Activated naive CD4-positive, alpha-beta T cell treated with anti-CD3 and anti-CD28 coated beads for 36 hours (primary cell): Measurements from ENCODE around the gene SLC4A3. TPM values are rescaled to one million over a fixed set of nuclear protein-coding genes. Genes with fewer than 3 reads are reported as not detected.

Experiments
- CTCF ChIA-PET: fragments of 350-600 bp; sonication (Branson Sonifier 250); formaldehyde crosslinking; loops from one replicate; lab custom pipeline; 2021; ENCODE audit warnings: antibody characterized with exemption; lab: Charles Lee
- DNase-seq: peaks from one replicate; pipeline ENCODE4 v3.0.0-alpha.2; 2020
- H3K27ac Mint-ChIP-seq: one replicate; pipeline ENCODE4 v1.8.0; 2021; ENCODE audit warnings: mild to moderate bottlenecking, mixed read lengths
- H3K27me3 Mint-ChIP-seq: one replicate; pipeline ENCODE4 v1.8.0; 2021; ENCODE audit warnings: low read depth, mixed read lengths
- H3K36me3 Mint-ChIP-seq: one replicate; pipeline ENCODE4 v1.8.0; 2021; ENCODE audit warnings: low read depth, mixed read lengths
- H3K4me1 Mint-ChIP-seq: one replicate; pipeline ENCODE4 v1.8.0; 2021; ENCODE audit warnings: low read depth, mixed read lengths
- H3K4me3 Mint-ChIP-seq: one replicate; pipeline ENCODE4 v1.8.0; 2021; ENCODE audit warnings: mild to moderate bottlenecking, moderate library complexity, mixed read lengths
- H3K9me3 Mint-ChIP-seq: one replicate; pipeline ENCODE4 v1.8.0; 2021; ENCODE audit warnings: mixed read lengths
- intact Hi-C: fragments of 100-400 bp; cut with micrococcal nuclease; formaldehyde crosslinking; loops from one replicate; pipeline ENCODE4 v1.15.1; 2023
- total RNA-seq, 2 experiments: library from RNA; stranded (reverse); gene quantifications; one replicate each; pipeline ENCODE4 v1.2.3, GENCODE V29; 2021

The SLC4A3 gene
- total RNA-seq, 2 experiments from 2014 or later = not detected

DNA sequence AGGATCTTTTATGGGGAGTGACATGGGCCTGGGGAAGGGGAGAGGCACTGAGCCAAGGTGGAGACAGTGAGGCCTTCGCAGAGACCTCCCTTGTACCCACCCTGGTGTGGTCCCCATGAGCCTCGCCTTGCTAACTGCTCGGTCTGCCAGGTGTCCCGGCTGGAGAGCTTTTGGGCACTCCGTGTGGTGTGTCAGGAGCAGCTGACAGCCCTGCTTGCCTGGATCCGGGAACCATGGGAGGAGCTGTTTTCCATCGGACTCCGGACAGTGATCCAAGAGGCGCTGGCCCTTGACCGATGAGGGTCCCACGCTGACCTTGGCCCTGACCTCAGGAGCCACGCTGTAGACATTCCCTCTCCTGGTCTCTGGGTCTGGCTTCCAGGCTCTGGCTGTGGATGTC is 11.5 kb upstream of the SLC4A3 start:
- peaks cover 10% of the 10 kb centered on the region for H3K4me1 Mint-ChIP-seq
- DNase-seq = no peak
- CTCF ChIA-PET = interaction anchor here (1.1 to 1.3 kb wide), 2 partner anchors 55 to 213 kb away, joined by 3 to 4 read pairs; no protein-coding TSS in a partner anchor
- H3K4me3 Mint-ChIP-seq = no peak overlapping the region
- intact Hi-C loops = no loop called here
- H3K36me3 Mint-ChIP-seq = peaks cover 8% of the 10 kb centered on the region
- H3K27ac Mint-ChIP-seq = no peak overlapping the region
- no peaks in the 10 kb centered on the region for H3K9me3 Mint-ChIP-seq
- no peaks in the 10 kb centered on the region for H3K27me3 Mint-ChIP-seq

DNA sequence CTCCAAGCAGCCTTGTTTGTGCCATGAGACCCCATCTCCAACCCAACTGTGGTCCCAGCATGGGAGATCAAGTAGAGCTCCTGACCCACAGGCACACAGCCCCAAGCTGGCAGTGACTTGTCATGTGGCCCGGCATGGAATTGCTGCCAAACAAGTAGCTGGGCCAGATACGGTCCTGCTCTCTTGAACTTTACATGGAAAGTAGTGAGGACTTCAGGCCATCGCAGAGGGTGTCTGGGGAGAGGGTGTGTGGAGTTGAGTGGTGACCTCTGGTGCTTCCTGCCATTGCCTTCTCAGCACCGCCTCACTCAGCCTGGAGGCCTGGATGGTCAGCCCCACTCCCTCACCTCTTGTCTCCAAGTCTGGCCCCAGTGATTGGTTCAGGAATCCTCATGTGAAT is 10.9 kb upstream of the SLC4A3 start:
- no peak for DNase-seq
- intact Hi-C loops = no loop called here
- H3K36me3 Mint-ChIP-seq = peaks cover 4% of the 10 kb centered on the region
- peaks cover 10% of the 10 kb centered on the region for H3K4me1 Mint-ChIP-seq
- no peaks in the 10 kb centered on the region for H3K9me3 Mint-ChIP-seq
- H3K4me3 Mint-ChIP-seq = no peak overlapping the region
- H3K27ac Mint-ChIP-seq = no peak overlapping the region
- CTCF ChIA-PET = interaction anchor here (1.1 to 1.3 kb wide), 2 partner anchors 56 to 213 kb away, joined by 3 to 4 read pairs; no protein-coding TSS in a partner anchor
- H3K27me3 Mint-ChIP-seq = no peaks in the 10 kb centered on the region

DNA sequence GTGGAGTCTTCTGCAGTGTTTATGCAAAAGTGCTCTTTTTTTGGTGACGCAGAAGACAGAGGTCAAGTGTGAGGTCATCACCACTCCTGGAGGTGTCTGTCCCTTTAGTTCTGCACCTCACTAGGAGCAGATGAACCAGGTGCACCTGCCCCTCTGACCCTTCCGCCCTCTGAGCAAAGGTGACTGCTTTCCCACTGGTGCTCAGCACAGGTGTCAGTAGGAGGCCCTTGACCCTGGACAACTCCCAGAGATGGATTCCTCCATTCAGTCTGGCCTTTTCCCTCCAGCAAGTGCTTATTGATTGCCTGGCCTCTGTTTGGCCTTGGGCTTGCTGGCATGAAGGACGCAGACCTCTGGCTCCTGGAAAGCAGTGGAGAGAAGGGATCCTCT is 8.7 kb upstream of the SLC4A3 start:
- intact Hi-C loops = no loop called here
- Mint-ChIP-seq H3K4me3 (no peak overlapping the region), H3K36me3 (no peaks in the 10 kb centered on the region), H3K4me1 (no peaks in the 10 kb centered on the region), H3K27me3 (peaks cover 2% of the 10 kb centered on the region), H3K27ac (no peak overlapping the region), H3K9me3 (no peaks in the 10 kb centered on the region)
- no peak for DNase-seq
- CTCF ChIA-PET = interaction anchor here (0.7 kb wide), 1 partner anchor 42 kb away, joined by 3 read pairs; no protein-coding TSS in a partner anchor

DNA sequence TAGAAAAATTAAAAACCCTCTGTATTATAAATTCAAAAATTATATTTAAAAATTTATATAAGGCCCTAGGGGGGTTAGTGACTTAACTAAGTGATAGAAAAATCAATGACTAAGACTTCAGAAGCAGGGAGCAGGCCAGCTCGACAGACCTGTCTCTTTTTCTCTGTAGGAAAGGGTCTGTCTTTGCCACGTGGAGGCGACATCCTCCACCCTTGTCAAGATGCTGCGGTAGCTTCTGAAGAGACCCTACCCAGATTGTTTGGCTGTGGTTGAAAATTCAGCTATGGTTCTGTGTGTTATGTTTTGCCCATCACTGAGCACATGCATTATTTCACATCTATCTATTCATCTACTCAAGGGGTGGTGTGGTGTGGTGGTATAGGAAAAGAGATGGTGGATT is 8.2 kb upstream of the SLC4A3 start:
- Mint-ChIP-seq H3K4me3 (no peak overlapping the region), H3K36me3 (no peaks in the 10 kb centered on the region), H3K27ac (no peak overlapping the region), H3K9me3 (no peaks in the 10 kb centered on the region), H3K4me1 (no peaks in the 10 kb centered on the region), H3K27me3 (peaks cover 2% of the 10 kb centered on the region)
- intact Hi-C loops = no loop called here
- no peak for DNase-seq
- CTCF ChIA-PET = interaction anchor here (0.7 kb wide), 1 partner anchor 41 kb away, joined by 3 read pairs; no protein-coding TSS in a partner anchor

DNA sequence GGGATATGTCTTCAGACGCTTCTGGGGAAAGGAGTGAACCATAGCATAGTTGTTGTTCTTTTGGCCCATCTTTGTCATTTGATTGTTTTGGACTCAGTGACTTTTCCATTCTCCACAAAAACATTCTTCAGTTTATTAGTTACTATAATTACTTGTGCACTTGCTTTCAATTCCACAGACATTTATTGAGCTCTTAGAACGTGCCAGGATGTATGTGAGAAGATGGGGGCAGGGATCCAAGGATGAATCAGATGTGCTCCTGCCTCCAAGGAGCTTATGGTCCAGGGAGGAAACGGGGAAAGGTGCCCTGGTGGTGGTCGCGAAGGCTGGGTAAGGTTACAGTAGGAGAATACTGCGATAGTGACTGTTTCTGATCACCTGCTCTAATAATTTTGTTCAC is 6.9 kb upstream of the SLC4A3 start:
- no peak overlapping the region for H3K4me3 Mint-ChIP-seq
- H3K27ac Mint-ChIP-seq = no peak overlapping the region
- H3K9me3 Mint-ChIP-seq = no peaks in the 10 kb centered on the region
- CTCF ChIA-PET = interaction anchor here (0.6 to 1.5 kb wide), 3 partner anchors 21 to 652 kb away, joined by 3 to 4 read pairs (median 3); no protein-coding TSS in a partner anchor
- no peak for DNase-seq
- no peaks in the 10 kb centered on the region for H3K4me1 Mint-ChIP-seq
- H3K27me3 Mint-ChIP-seq = peaks cover 2% of the 10 kb centered on the region
- intact Hi-C loops = no loop called here
- no peaks in the 10 kb centered on the region for H3K36me3 Mint-ChIP-seq

DNA sequence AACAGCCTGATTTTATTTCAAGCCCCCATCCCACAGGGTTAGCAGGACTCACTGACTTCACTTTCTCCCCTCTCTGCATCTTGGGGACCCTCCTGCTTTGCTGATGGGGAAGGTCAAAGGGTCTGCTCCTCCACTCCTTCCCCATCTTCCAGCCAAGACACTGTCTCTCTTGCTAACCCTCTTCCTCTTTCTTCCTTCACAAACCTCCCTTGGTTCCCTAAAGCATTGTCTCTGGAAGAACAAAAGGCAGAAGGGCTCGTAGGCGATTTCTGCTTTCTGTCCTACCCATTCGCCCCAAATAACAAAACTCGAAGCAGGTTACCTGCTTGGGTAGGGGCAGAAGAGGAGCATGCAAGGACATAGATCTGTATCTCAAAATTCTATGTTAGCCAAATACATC is 5.5 kb upstream of the SLC4A3 start:
- peaks cover 2% of the 10 kb centered on the region for H3K4me1 Mint-ChIP-seq
- intact Hi-C loops = no loop called here
- H3K27me3 Mint-ChIP-seq = peaks cover 9% of the 10 kb centered on the region
- no peak overlapping the region for H3K4me3 Mint-ChIP-seq
- no peaks in the 10 kb centered on the region for H3K36me3 Mint-ChIP-seq
- CTCF ChIA-PET = no interaction called here
- DNase-seq = no peak
- H3K27ac Mint-ChIP-seq = no peak overlapping the region
- H3K9me3 Mint-ChIP-seq = no peaks in the 10 kb centered on the region

DNA sequence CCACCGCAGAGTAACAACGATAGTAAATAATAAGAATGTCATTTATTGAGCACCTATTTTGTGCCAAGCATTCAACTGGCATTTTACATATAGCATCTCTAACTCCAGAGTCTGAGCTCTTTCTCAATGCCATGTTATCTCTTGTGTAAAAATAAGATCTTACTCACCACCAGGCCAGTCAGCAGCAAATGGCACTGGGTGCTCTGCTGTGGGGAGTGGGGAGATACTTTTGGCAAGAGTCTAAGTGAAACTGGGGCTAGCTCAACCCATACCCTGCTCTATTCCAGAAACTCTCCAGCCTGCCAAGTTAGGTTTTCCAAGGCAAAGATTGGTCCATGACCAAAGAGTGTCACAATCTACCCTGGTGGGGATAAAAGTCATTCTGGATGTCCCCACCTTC is 5.0 kb upstream of the SLC4A3 start:
- Mint-ChIP-seq H3K36me3 (no peaks in the 10 kb centered on the region), H3K4me3 (no peak overlapping the region), H3K27ac (no peak overlapping the region), H3K27me3 (peaks cover 10% of the 10 kb centered on the region), H3K9me3 (no peaks in the 10 kb centered on the region), H3K4me1 (peaks cover 3% of the 10 kb centered on the region)
- CTCF ChIA-PET = no interaction called here
- intact Hi-C loops = no loop called here
- no peak for DNase-seq

DNA sequence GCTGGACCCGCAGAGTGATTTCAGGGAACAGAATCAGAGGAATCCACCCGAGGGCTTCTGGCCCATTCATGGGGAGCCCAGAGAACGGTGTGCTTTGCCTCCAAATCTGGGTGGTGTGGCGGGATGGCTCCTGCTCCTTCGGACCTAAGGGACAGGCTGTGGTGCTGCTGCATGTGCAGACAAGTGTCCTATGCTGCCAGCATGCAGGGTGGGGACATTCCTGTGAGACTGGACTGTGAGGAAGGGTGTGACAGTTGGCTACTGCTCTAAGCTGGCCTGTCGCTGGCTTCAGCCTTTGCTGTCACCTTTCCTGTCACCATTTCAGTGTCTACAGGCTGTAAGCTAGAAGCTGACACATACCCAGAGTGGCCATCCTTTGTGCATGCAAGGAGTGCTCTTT is 2.9 kb upstream of the SLC4A3 start:
- Mint-ChIP-seq H3K4me1 (peaks cover 3% of the 10 kb centered on the region), H3K36me3 (no peaks in the 10 kb centered on the region), H3K9me3 (no peaks in the 10 kb centered on the region), H3K4me3 (no peak overlapping the region), H3K27ac (no peak overlapping the region), H3K27me3 (peaks cover 17% of the 10 kb centered on the region)
- DNase-seq = no peak
- intact Hi-C loops = no loop called here
- CTCF ChIA-PET = no interaction called here

DNA sequence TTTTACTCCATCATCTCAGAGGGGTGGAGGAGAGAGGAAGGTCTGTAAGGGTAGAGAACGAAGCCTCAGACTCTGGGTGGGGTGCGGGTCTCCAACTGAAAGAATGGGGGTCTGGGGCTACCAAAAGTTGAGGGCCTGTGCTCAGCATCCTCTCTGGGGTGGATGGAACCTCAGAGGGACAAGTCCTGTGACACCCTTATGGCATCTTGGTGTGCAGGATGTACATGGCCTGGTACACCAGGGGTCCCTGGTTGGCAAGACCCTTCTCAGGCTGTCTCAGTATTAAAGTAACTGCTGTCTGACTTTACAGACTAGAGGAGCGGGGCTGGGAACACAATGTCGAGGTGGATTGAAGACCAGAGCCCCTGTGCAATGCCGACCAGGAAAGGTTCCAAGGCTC is 2.3 kb upstream of the SLC4A3 start:
- H3K36me3 Mint-ChIP-seq = no peaks in the 10 kb centered on the region
- H3K4me3 Mint-ChIP-seq = no peak overlapping the region
- CTCF ChIA-PET = no interaction called here
- intact Hi-C loops = no loop called here
- peaks cover 17% of the 10 kb centered on the region for H3K27me3 Mint-ChIP-seq
- H3K9me3 Mint-ChIP-seq = no peaks in the 10 kb centered on the region
- no peak overlapping the region for H3K27ac Mint-ChIP-seq
- peaks cover 3% of the 10 kb centered on the region for H3K4me1 Mint-ChIP-seq
- DNase-seq = no peak

DNA sequence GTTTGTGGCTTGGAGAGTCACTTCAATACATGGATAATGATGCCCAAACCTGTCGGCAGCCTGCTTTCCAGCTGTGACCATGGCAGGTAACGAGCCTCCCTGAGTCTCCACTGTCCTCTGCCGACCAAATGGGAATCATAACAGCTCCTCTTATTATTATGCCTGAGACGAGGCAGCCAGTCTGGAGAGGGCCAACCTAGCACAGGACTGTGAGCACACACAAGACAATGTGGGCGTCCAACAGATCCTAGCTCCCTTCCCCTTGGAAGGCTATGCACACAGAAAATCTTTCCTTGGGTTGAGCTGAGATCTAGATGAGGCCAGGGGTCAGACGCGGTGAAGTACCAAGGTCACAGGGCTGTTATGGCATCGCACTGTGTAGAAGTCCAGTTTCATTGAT is 890 bp upstream of the SLC4A3 start:
- Mint-ChIP-seq H3K9me3 (no peaks in the 10 kb centered on the region), H3K36me3 (no peaks in the 10 kb centered on the region), H3K4me3 (peak overlapping the region; percentile 62), H3K27me3 (peaks cover 17% of the 10 kb centered on the region), H3K27ac (no peak overlapping the region), H3K4me1 (peaks cover 3% of the 10 kb centered on the region)
- CTCF ChIA-PET = interaction anchor here (0.6 to 1.0 kb wide), 3 partner anchors 63 to 86 kb away, joined by 3 to 4 read pairs (median 3); no protein-coding TSS in a partner anchor
- no peak for DNase-seq
- intact Hi-C loops = no loop called here

DNA sequence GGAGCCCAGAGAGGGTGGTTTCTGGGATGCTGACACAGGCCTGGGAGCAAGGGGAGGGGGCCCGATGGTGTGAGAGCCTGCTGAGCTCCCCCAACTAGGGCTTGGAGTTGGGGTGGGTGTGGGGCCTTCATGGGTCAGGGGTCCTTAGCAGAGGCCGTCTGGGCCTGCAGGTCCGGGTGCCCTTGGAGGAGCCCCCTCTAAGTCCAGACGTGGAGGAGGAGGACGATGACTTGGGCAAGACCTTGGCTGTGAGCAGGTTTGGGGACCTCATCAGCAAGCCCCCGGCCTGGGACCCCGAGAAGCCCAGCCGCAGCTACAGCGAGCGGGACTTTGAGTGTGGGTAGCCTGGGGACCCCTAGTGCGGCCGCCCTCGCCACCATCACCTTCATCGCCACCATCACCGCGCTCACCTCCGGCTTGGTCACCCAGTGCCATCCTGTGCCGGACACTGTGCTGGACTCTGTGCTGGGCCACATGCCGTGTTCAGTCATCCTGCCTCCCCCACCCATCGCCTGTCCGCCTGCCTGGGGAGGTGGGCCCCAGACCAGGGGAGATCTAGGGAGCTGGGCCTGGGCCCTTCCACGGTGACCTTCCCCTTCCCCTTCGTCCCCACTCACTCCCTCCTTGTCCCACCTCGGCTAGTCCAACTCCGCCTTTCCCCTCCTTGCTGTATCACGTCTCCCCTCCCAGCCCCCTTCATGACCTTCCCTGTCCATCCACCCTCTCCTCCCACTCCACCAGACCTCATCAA is 980 bp downstream of the SLC4A3 start:
- Mint-ChIP-seq H3K4me1 (peaks cover 3% of the 10 kb centered on the region), H3K36me3 (no peaks in the 10 kb centered on the region), H3K9me3 (no peaks in the 10 kb centered on the region), H3K27me3 (peaks cover 17% of the 10 kb centered on the region), H3K27ac (no peak overlapping the region), H3K4me3 (peak overlapping the region; percentile 36)
- intact Hi-C loops = no loop called here
- CTCF ChIA-PET = interaction anchor here (0.9 to 1.5 kb wide), 3 partner anchors 14 to 87 kb away, joined by 3 to 4 read pairs (median 4); no protein-coding TSS in a partner anchor
- DNase-seq = no peak

DNA sequence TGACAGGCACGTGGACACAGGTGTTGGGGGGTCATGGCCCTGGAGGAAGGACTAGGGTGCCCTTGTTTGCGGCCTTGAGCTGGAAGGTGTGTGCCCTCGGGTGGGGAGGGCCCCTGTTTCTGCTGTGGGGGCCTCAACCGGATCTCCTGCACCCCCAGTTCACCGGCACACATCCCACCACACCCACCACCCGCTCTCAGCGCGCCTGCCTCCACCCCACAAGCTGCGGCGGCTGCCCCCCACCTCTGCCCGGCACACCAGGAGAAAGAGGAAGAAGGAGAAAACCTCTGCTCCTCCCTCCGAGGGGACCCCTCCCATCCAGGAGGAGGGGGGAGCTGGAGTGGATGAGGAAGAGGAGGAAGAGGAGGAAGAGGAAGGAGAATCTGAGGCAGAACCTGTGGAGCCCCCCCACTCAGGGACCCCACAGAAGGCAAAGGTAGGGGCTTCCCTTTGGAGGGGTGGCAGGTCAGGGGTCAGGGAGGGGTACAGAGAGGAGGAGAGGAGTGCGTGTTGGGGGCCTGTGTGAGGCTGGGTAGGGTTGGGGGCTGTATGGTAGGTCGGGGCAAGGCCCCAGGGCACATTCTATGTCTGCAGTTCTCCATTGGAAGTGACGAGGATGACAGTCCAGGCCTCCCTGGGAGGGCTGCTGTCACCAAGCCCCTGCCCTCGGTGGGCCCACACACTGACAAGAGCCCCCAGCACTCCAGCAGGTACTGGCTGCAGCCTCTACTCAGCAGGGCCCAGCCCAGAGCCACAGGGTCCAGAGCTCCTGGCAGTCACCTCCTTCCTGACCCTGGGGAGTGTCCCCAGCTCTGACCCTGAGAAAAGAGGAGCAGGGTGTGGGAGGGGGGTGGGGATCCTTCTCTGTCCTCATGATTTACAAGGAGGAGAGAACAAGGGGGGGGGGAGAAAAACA is 1.8 kb downstream of the SLC4A3 start:
- Mint-ChIP-seq H3K27ac (no peak overlapping the region), H3K4me3 (no peak overlapping the region), H3K27me3 (peaks cover 14% of the 10 kb centered on the region), H3K9me3 (no peaks in the 10 kb centered on the region), H3K4me1 (peaks cover 3% of the 10 kb centered on the region), H3K36me3 (no peaks in the 10 kb centered on the region)
- intact Hi-C loops = no loop called here
- no peak for DNase-seq
- CTCF ChIA-PET = interaction anchor here (1.0 to 1.5 kb wide), 2 partner anchors 14 to 88 kb away, joined by 3 to 4 read pairs; no protein-coding TSS in a partner anchor
